Adrenal gland (tissue), 12 donors: ENCODE results near the gene KHK. TPM values are rescaled to one million over a fixed set of nuclear protein-coding genes. Genes with fewer than 3 reads are reported as not detected.
A peak's percentile ranks its signal among the peaks of the same experiment; 100 is the strongest.
"Not testable (repeated sequence)": the region's sequence is repeated elsewhere in the genome, so short reads cannot be mapped to it uniquely, and the experiment has no call there.

Experiments used
- DNase-seq, 7 donors: peaks; one replicate each; pipeline ENCODE4 v3.0.0-alpha.2; 2019 to 2020
- H3K27ac ChIP-seq, 5 donors: fragments of 200-600 bp; sonication (generic) in 4 of 5; 1 replicate in 3 of 5; 2 replicates in 2 of 5; pipeline versions ENCODE4 v1.5.1 to v1.8.0; 2016 to 2020; ENCODE audit warnings: mild to moderate bottlenecking in 1 of 5
- H3K27me3 ChIP-seq: fragments of 200-600 bp; 2 replicates; pipeline ENCODE4 v1.8.0; 2021
- H3K36me3 ChIP-seq, 2 donors: fragments of 200-600 bp; replicated peaks in 1 of 2; 1 replicate in 1 of 2; 2 replicates in 1 of 2; pipeline versions ENCODE4 v1.5.1 to v1.8.0; 2018 to 2022
- H3K4me1 ChIP-seq, 2 donors: fragments of 200-600 bp; replicated peaks in 1 of 2; 1 replicate in 1 of 2; 2 replicates in 1 of 2; pipeline versions ENCODE4 v1.5.1 to v1.8.0; 2018 to 2021
- H3K4me3 ChIP-seq, 4 donors: fragments of 200-600 bp; sonication (generic) in 3 of 4; one replicate each; pipeline ENCODE4 v1.5.1; 2016 to 2018
- H3K9me3 ChIP-seq, 3 donors: fragments of 200-600 bp; sonication (generic) in 1 of 3; replicated peaks in 1 of 3; 1 replicate in 2 of 3; 2 replicates in 1 of 3; pipeline versions ENCODE4 v1.5.1 to v1.8.0; 2016 to 2021
- CTCF ChIP-seq, 6 experiments: fragments of 450-650 bp in 4 of 6; fragments of 200-600 bp in 2 of 6; sonication (generic) in 1 of 6; IDR thresholded peaks; 1 replicate in 5 of 6; 2 replicates in 1 of 6; pipeline versions ENCODE4 v1.5.1 to v1.8.0; 2016 to 2021; ENCODE audit warnings: antibody characterized with exemption in 6 of 6, mild to moderate bottlenecking in 2 of 6, moderate library complexity in 1 of 6
- POLR2A ChIP-seq, 2 donors: fragments of 450-650 bp; IDR thresholded peaks; one replicate each; pipeline ENCODE4 v1.6.1; 2017; ENCODE audit warnings: antibody characterized with exemption in 2 of 2, mild to moderate bottlenecking in 2 of 2, moderate library complexity in 1 of 2
- WGBS, 4 donors: extraction: QIAGEN DNeasy Blood & Tissue Kit in 2 of 4; methylation state at CpG; one replicate each; pipeline versions ENCODE4 v1.1.5 to v1.1.7; 2013 to 2017; 5-methylcytosine and 5-hydroxymethylcytosine counted together
- intact Hi-C, 2 donors: fragments of 100-400 bp; cut with DNase I; formaldehyde crosslinking; loops; one replicate each; pipeline versions ENCODE4 v1.14.1 to v1.15.0; 2022 to 2023
- polyA plus RNA-seq, 3 donors: library from polyadenylated mRNA; stranded (reverse); fragments of 200-250 nt in 2 of 3; fragments of 350-450 nt in 1 of 3; fragmentation: Illumina TruSeq in 1 of 3; extraction: RNeasy Lipid Tissue Mini Kit (QIAGEN cat#74804) in 1 of 3; gene quantifications; one replicate each; pipeline ENCODE4 v1.2.3, GENCODE V29; 2013 to 2014
- total RNA-seq, 9 donors: library from RNA; depleted of rRNA in 4 of 9; stranded (reverse); fragments of >200 nt in 4 of 9; fragments of 120-200 nt in 1 of 9; fragmentation: NEBNext Ultra II Directional in 1 of 9; extraction: Animal tissue kit (Norgen Biotek cat#: 25700) in 1 of 9; gene quantifications; one replicate each; pipeline versions ENCODE4 v1.1.0 to v1.2.4, GENCODE V29; 2013 to 2023
- donor health status: healthy with polysubstance abuse.
- donor health status: Bipolar disorder and iron deficiency.
- donor health status: DM: yes; HTN: yes; CAD: no.
- donor health status: DM: no; HTN: no; CAD: no.
- donor health status: DM: no; HTN: no; CAD: no.
- donor health status: DM: yes; HTN: yes; CAD: no.

Gene KHK
- total and polyA plus RNA-seq, 12 donors: 3.3 to 14.4 (median 6.9) TPM

DNA sequence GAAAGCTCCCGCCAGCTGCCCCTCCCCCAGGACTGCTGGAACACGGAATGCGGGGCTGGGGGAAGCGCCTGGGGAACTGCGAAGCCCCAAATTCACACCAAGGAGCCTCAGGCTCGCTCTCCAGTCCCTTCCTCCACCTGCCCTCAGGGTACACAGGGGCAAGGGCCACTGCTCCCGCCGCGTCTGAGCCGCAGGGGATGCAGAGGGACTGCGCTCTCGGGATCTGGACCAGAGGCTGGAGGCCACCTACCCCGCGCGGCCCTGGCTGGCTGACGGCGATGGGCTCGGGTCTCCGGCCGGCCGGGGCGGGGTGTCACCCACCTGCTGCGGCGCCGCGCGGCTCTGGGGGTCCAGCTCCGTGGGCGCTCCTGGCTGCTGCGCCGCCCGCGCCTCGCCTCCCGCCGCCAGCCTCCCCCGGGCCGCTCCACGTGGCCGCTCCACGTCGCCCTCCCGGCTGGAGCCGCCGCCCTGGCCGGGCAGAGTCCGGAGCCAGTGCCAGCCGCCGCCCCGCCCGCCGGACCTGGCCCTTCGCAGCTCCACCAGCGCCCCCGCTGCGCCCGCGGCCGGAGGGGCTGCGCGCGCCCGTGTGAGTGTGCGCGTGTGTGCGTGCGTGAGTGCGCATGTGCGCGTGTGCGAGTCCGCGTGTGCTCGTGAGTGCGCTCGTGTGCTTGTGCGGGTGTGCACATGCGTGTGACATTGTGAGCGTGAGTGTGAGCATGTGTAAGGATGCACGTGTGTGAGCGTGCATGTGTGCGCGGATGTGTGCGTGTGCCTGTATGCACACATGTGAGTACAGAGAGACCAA is 32.2 kb downstream of the KHK start, which contains the start of gene CGREF1:
Gene CGREF1 (minus strand): TSS at position 604 of the 805 bp plus-strand sequence. CDS start 14,762 bp downstream, outside the sequence.
- DNase-seq: no peak
- Histone ChIP-seq H3K36me3 (no peaks in the 10 kb centered on the region), H3K4me1 (peaks cover 0 to 11% of the 10 kb centered on the region in 2 donors), H3K4me3 (peak within 1 kb of the TSS in 1 of 4 donors; percentile 51), H3K27me3 (peaks cover 9% of the 10 kb centered on the region), H3K9me3 (no peaks in the 10 kb centered on the region), H3K27ac (no peak within 1 kb of the TSS)
- intact Hi-C loops: no loop called here
- no peak for TF ChIP-seq CTCF (IDR thresholded peaks at IDR 0.05)
- TF ChIP-seq POLR2A (IDR thresholded peaks at IDR 0.05): no peak
- WGBS, 4 donors: 3 to 33% (median 4%) methylated on average over 8 to 84 of the region's 84 CpGs

GRCh38 chr2:27119330-27119670 is 32.7 kb downstream of the KHK start:
- H3K4me3 ChIP-seq: peak overlapping the region in 1 of 4 donors; percentile 51
- 80 to 84% (median 82%) methylated on average over 8 of the region's 8 CpGs for WGBS, 4 donors
- H3K9me3 ChIP-seq, H3K36me3 ChIP-seq, H3K27ac ChIP-seq, DNase-seq, H3K27me3 ChIP-seq, intact Hi-C loops: not testable (repeated sequence)
- peaks cover 0 to 11% of the 10 kb centered on the region in 2 donors for H3K4me1 ChIP-seq

GRCh38 chr2:27121906-27122305 is 35.3 kb downstream of the KHK start:
- Histone ChIP-seq H3K4me3 (no peak overlapping the region), H3K4me1 (peaks cover 0 to 11% of the 10 kb centered on the region in 2 donors), H3K9me3 (no peaks in the 10 kb centered on the region), H3K27ac (no peak overlapping the region), H3K36me3 (no peaks in the 10 kb centered on the region), H3K27me3 (peaks cover 9% of the 10 kb centered on the region)
- DNase-seq: no peak
- intact Hi-C loops: no loop called here
- TF ChIP-seq CTCF (IDR thresholded peaks at IDR 0.05) (no peak), POLR2A (IDR thresholded peaks at IDR 0.05) (no peak)
- WGBS, 4 donors: 72 to 85% (median 81%) methylated on average over 2 of the region's 2 CpGs

- Histone ChIP-seq H3K36me3 (no peaks in the 10 kb centered on the region), H3K9me3 (no peaks in the 10 kb centered on the region), H3K27me3 (peaks cover 9% of the 10 kb centered on the region), H3K27ac (no peak overlapping the region), H3K4me3 (no peak overlapping the region), H3K4me1 (peaks cover 0 to 11% of the 10 kb centered on the region in 2 donors)
- intact Hi-C loops: no loop called here
- WGBS, 4 donors: 86 to 89% (median 88%) methylated on average over 7 of the region's 7 CpGs
- TF ChIP-seq POLR2A (IDR thresholded peaks at IDR 0.05): no peak
- TF ChIP-seq CTCF (IDR thresholded peaks at IDR 0.05): no peak
- DNase-seq: no peak
Observed at GRCh38 chr2:27122791-27123190, 36.2 kb downstream of the KHK start.
